ENCODE results near the gene ICE2.

- TF ChIP-seq CTCF (IDR thresholded peaks at IDR 0.05) (no peak), POLR2A (IDR thresholded peaks at IDR 0.05) (no peak), EP300 (IDR thresholded peaks at IDR 0.05) (no peak)
These were observed 1.9 kb upstream of the ICE2 start for GRCh38 chr15:60480888-60481287.
